SK-N-SH (cell line): ENCODE measurements around the gene KSR2. TPM values are rescaled to one million over a fixed set of nuclear protein-coding genes. Genes with fewer than 3 reads are reported as not detected.

ENCODE experiments used
- CTCF ChIA-PET: fragments of 300-600, 350-600 bp; formaldehyde crosslinking; extraction: SDS; loops from one replicate; lab custom pipeline; 2021; lab: Yijun Ruan, JAX
- POLR2A ChIA-PET: fragments of 350-600 bp; sonication (Branson Sonifier 250); formaldehyde crosslinking; extraction: SDS; loops from one replicate; lab custom pipeline; 2020; ENCODE audit warnings: antibody characterized with exemption, inconsistent platforms; lab: Yijun Ruan, JAX
- DNase-seq: peaks from one replicate; pipeline ENCODE4 v3.0.0; 2012
- H2AFZ ChIP-seq: fragments of 200-600 bp; sonication (generic); 2 replicates; pipeline ENCODE4 v1.8.1; 2016; ENCODE audit warnings: antibody characterized with exemption, mild to moderate bottlenecking, low read depth
- H3F3A ChIP-seq: fragments of 200-600 bp; sonication (generic); replicated peaks from 2 replicates; pipeline ENCODE3; 2016; ENCODE audit warnings: antibody characterized with exemption, mild to moderate bottlenecking; ENCODE audit not compliant: insufficient read depth
- H3K27ac ChIP-seq, 2 experiments: fragments of 200-500 bp in 1 of 2; fragments of 200-600 bp in 1 of 2; sonication (Bioruptor generic) in 1 of 2; sonication (generic), shearing (Covaris generic) in 1 of 2; 2 replicates each; pipeline versions ENCODE4 v1.5.1 to v1.6.1; 2014 to 2016; ENCODE audit warnings: low read depth in 2 of 2, inconsistent platforms in 1 of 2, low read length in 1 of 2, mild to moderate bottlenecking in 1 of 2, mixed read lengths in 1 of 2
- H3K27me3 ChIP-seq: fragments of 200-600 bp; sonication (generic), shearing (Covaris generic); 2 replicates; pipeline ENCODE4 v1.6.1; 2016; ENCODE audit warnings: mixed run types; ENCODE audit not compliant: insufficient read depth
- H3K36me3 ChIP-seq, 2 experiments: fragments of 200-500 bp in 1 of 2; fragments of 200-600 bp in 1 of 2; sonication (Bioruptor generic) in 1 of 2; sonication (generic) in 1 of 2; replicated peaks in 1 of 2; 2 replicates each; pipeline versions ENCODE3 to v1.5.1; 2014 to 2016; ENCODE audit warnings: low read length in 1 of 2, mild to moderate bottlenecking in 1 of 2; ENCODE audit not compliant: insufficient read depth in 2 of 2, control insufficient read depth in 1 of 2
- H3K4me1 ChIP-seq, 2 experiments: fragments of 200-500 bp in 1 of 2; fragments of 200-600 bp in 1 of 2; sonication (Bioruptor generic) in 1 of 2; sonication (generic), shearing (Covaris generic) in 1 of 2; 2 replicates each; pipeline versions ENCODE4 v1.5.1 to v1.6.1; 2014 to 2016; ENCODE audit warnings: low read depth in 1 of 2, low read length in 1 of 2, mixed run types in 1 of 2; ENCODE audit not compliant: insufficient read depth in 2 of 2, control insufficient read depth in 1 of 2
- H3K4me2 ChIP-seq: fragments of 200-600 bp; sonication (generic), shearing (Covaris generic); 2 replicates; pipeline ENCODE4 v1.6.1; 2017; ENCODE audit warnings: mixed run types
- H3K4me3 ChIP-seq, 2 experiments: fragments of 200-500 bp in 1 of 2; fragments of 200-600 bp in 1 of 2; sonication (Bioruptor generic) in 1 of 2; sonication (generic), shearing (Covaris generic) in 1 of 2; 2 replicates each; pipeline versions ENCODE4 v1.5.1 to v1.8.1; 2014 to 2016; ENCODE audit warnings: low read depth in 2 of 2, inconsistent platforms in 1 of 2, low read length in 1 of 2, mild to moderate bottlenecking in 1 of 2, mixed read lengths in 1 of 2, moderate library complexity in 1 of 2
- H3K79me2 ChIP-seq: fragments of 200-600 bp; sonication (generic); 2 replicates; pipeline ENCODE4 v1.8.1; 2017; ENCODE audit warnings: mild to moderate bottlenecking; ENCODE audit not compliant: insufficient read depth
- H3K9ac ChIP-seq: fragments of 200-600 bp; sonication (generic); 2 replicates; pipeline ENCODE4 v1.6.1; 2017; ENCODE audit warnings: mixed run types
- H3K9me2 ChIP-seq: fragments of 200-600 bp; sonication (generic); 2 replicates; pipeline ENCODE4 v1.6.1; 2017; ENCODE audit warnings: mixed run types
- H3K9me3 ChIP-seq: fragments of 200-600 bp; sonication (generic); 2 replicates; pipeline ENCODE4 v1.6.1; 2017; ENCODE audit warnings: mixed run types, mild to moderate bottlenecking, moderate library complexity
- H4K20me1 ChIP-seq: fragments of 200-600 bp; sonication (generic); 2 replicates; pipeline ENCODE4 v1.6.1; 2017; ENCODE audit warnings: mild to moderate bottlenecking, mixed run types; ENCODE audit not compliant: insufficient read depth
- EP300 ChIP-seq, 2 experiments: IDR thresholded peaks; 2 replicates each; pipeline versions ENCODE4 v1.4.0 to v1.6.1; 2012; ENCODE audit warnings: borderline replicate concordance in 1 of 2, low read depth in 1 of 2, low read length in 1 of 2
- EZH2phosphoT487 ChIP-seq: fragments of 200-600 bp; sonication (generic); IDR thresholded peaks from 2 replicates; pipeline ENCODE4 v1.6.1; 2017; ENCODE audit warnings: low read depth, mixed run types, mild to moderate bottlenecking, antibody characterized with exemption, moderate library complexity, borderline replicate concordance
- FOXM1 ChIP-seq: IDR thresholded peaks from 2 replicates; pipeline ENCODE4 v1.4.0; 2012; ENCODE audit warnings: low read depth, mild to moderate bottlenecking
- MXI1 ChIP-seq: IDR thresholded peaks from 2 replicates; pipeline ENCODE4 v1.6.1; 2012; ENCODE audit warnings: mild to moderate bottlenecking, low read depth, low read length, improper control_type of control experiment
- NRF1 ChIP-seq: IDR thresholded peaks from 2 replicates; pipeline ENCODE4 v1.6.1; 2012; ENCODE audit warnings: low read depth, mild to moderate bottlenecking, low read length
- RAD21 ChIP-seq: IDR thresholded peaks from 2 replicates; pipeline ENCODE4 v1.6.1; 2012; ENCODE audit warnings: mild to moderate bottlenecking, low read length
- RCOR1 ChIP-seq: fragments of 150-350 bp; IDR thresholded peaks from 2 replicates; pipeline ENCODE4 v1.6.1; 2017; ENCODE audit warnings: antibody characterized with exemption, low read length
- RFX5 ChIP-seq: IDR thresholded peaks from 2 replicates; pipeline ENCODE4 v1.6.1; 2012; ENCODE audit warnings: mild to moderate bottlenecking, improper control_type of control experiment, low read length
- TAF1 ChIP-seq: IDR thresholded peaks from 2 replicates; pipeline ENCODE4 v1.6.1; 2012; ENCODE audit warnings: low read depth, mild to moderate bottlenecking, low read length, moderate library complexity, borderline replicate concordance
- TCF12 ChIP-seq: IDR thresholded peaks from 2 replicates; pipeline ENCODE4 v1.4.0; 2012
- TEAD4 ChIP-seq: IDR thresholded peaks from 2 replicates; pipeline ENCODE4 v1.4.0; 2012; ENCODE audit warnings: mild to moderate bottlenecking, borderline replicate concordance; ENCODE audit not compliant: insufficient read depth
- USF1 ChIP-seq: IDR thresholded peaks from 2 replicates; pipeline ENCODE4 v1.4.0; 2012; ENCODE audit warnings: low read depth, borderline replicate concordance
- YY1 ChIP-seq: IDR thresholded peaks from 2 replicates; pipeline ENCODE4 v1.4.0; 2012; ENCODE audit warnings: low read depth, mild to moderate bottlenecking
- WGBS: methylation state at CpG from one replicate; pipeline ENCODE4 v1.1.6; 2017; ENCODE audit warnings: low lambda C conversion rate; 5-methylcytosine and 5-hydroxymethylcytosine counted together
- polyA plus RNA-seq, 3 experiments: library from polyadenylated mRNA; depleted of rRNA; stranded (reverse); fragments of >200 nt; gene quantifications; 2 replicates each; pipeline ENCODE4 v1.2.3, GENCODE V29; 2012
- TF ChIP-seq, protein P1 (sequence below): IDR thresholded peaks from 2 replicates; pipeline ENCODE4 v1.4.0; 2012; ENCODE audit warnings: low read depth
- TF ChIP-seq, protein P2 (sequence below): fragments of 200-600 bp; sonication (generic); IDR thresholded peaks from 2 replicates; pipeline ENCODE4 v1.6.1; 2017; ENCODE audit warnings: antibody characterized with exemption, mild to moderate bottlenecking, moderate library complexity
- TF ChIP-seq, protein P3 (sequence below): fragments of 150-350 bp; IDR thresholded peaks from 2 replicates; pipeline ENCODE4 v1.6.1; 2016; ENCODE audit warnings: mild to moderate bottlenecking, low read depth, low read length
- TF ChIP-seq, protein P4 (sequence below): fragments of 150-350 bp; IDR thresholded peaks from 2 replicates; pipeline ENCODE4 v1.6.1; 2017; ENCODE audit warnings: antibody characterized with exemption, low read length, low read depth, borderline replicate concordance

The KSR2 gene
- polyA plus RNA-seq, 1 of the 3 experiments (the other 2 are of a cell fraction), result 0.12 TPM

DNA sequence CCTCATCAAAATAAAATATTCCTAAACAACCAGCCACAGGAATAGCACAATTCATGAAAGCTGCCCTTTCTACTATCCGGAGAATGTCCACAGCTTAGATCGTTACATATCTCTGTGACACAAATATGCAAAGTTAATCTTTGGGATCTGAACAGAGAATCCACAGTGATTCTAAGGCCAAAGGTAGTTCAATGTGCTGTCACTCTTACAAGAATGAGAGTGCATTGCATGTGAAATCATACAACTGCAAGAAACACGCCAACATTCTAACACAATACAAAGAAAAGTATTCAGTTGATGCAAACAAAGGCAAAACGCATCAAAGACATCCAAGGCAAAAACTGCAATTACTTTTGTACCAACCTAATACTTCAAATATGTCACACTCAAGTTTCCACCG is 60.4 kb downstream of the KSR2 start:
- no peaks in the 10 kb centered on the region for H3K9me2 ChIP-seq
- H3K36me3 ChIP-seq, result no peaks in the 10 kb centered on the region
- H3K4me1 ChIP-seq, result no peaks in the 10 kb centered on the region
- no peak for DNase-seq
- H3K79me2 ChIP-seq, result no peaks in the 10 kb centered on the region
- H3K4me2 ChIP-seq, result no peak overlapping the region
- no peak for TF ChIP-seq NRF1
- no peak for TF ChIP-seq FOXM1
- TF ChIP-seq, protein P1, sequence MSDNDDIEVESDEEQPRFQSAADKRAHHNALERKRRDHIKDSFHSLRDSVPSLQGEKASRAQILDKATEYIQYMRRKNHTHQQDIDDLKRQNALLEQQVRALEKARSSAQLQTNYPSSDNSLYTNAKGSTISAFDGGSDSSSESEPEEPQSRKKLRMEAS, result no peak
- TF ChIP-seq USF1, result no peak
- no peak for TF ChIP-seq RFX5
- no peak for TF ChIP-seq RCOR1
- TF ChIP-seq TAF1, result no peak
- TF ChIP-seq EP300 (IDR thresholded peaks at IDR 0.05; ENCODE audit: borderline replicate concordance in 1 of 2, low read depth in 1 of 2, low read length in 1 of 2), result no peak
- no peak for TF ChIP-seq EZH2phosphoT487
- TF ChIP-seq, protein P2, sequence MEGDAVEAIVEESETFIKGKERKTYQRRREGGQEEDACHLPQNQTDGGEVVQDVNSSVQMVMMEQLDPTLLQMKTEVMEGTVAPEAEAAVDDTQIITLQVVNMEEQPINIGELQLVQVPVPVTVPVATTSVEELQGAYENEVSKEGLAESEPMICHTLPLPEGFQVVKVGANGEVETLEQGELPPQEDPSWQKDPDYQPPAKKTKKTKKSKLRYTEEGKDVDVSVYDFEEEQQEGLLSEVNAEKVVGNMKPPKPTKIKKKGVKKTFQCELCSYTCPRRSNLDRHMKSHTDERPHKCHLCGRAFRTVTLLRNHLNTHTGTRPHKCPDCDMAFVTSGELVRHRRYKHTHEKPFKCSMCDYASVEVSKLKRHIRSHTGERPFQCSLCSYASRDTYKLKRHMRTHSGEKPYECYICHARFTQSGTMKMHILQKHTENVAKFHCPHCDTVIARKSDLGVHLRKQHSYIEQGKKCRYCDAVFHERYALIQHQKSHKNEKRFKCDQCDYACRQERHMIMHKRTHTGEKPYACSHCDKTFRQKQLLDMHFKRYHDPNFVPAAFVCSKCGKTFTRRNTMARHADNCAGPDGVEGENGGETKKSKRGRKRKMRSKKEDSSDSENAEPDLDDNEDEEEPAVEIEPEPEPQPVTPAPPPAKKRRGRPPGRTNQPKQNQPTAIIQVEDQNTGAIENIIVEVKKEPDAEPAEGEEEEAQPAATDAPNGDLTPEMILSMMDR, result no peak
- TF ChIP-seq TEAD4, result no peak
- TF ChIP-seq MXI1, result no peak
- TF ChIP-seq, protein P3, sequence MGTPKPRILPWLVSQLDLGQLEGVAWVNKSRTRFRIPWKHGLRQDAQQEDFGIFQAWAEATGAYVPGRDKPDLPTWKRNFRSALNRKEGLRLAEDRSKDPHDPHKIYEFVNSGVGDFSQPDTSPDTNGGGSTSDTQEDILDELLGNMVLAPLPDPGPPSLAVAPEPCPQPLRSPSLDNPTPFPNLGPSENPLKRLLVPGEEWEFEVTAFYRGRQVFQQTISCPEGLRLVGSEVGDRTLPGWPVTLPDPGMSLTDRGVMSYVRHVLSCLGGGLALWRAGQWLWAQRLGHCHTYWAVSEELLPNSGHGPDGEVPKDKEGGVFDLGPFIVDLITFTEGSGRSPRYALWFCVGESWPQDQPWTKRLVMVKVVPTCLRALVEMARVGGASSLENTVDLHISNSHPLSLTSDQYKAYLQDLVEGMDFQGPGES, result no peak
- no peak for TF ChIP-seq TCF12
- no peak for TF ChIP-seq YY1
- TF ChIP-seq, protein P4, sequence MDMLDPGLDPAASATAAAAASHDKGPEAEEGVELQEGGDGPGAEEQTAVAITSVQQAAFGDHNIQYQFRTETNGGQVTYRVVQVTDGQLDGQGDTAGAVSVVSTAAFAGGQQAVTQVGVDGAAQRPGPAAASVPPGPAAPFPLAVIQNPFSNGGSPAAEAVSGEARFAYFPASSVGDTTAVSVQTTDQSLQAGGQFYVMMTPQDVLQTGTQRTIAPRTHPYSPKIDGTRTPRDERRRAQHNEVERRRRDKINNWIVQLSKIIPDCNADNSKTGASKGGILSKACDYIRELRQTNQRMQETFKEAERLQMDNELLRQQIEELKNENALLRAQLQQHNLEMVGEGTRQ, result no peak
- TF ChIP-seq RAD21, result no peak
- no peaks in the 10 kb centered on the region for H3K9me3 ChIP-seq
- H3F3A ChIP-seq, result no peaks in the 10 kb centered on the region
- H3K27ac ChIP-seq, result no peak overlapping the region
- H4K20me1 ChIP-seq, result no peaks in the 10 kb centered on the region
- H2AFZ ChIP-seq, result no peak overlapping the region
- 58% methylated on average over 5 of the region's 5 CpGs for WGBS
- H3K4me3 ChIP-seq, result no peak overlapping the region
- H3K27me3 ChIP-seq, result no peaks in the 10 kb centered on the region
- CTCF ChIA-PET, result no interaction called here
- POLR2A ChIA-PET, result no interaction called here
- H3K9ac ChIP-seq, result no peak overlapping the region
